CD4-positive, alpha-beta T cell treated with Interleukin-15 for 1 hour (primary cell): Measurements from ENCODE around the gene MEMO1.
"Not testable (repeated sequence)": the region's sequence is repeated elsewhere in the genome, so short reads cannot be mapped to it uniquely, and the experiment has no call there.

Experiments used
- DNase-seq: peaks from one replicate; pipeline ENCODE4 v3.0.0-alpha.2; 2020

MEMO1 gene

DNA sequence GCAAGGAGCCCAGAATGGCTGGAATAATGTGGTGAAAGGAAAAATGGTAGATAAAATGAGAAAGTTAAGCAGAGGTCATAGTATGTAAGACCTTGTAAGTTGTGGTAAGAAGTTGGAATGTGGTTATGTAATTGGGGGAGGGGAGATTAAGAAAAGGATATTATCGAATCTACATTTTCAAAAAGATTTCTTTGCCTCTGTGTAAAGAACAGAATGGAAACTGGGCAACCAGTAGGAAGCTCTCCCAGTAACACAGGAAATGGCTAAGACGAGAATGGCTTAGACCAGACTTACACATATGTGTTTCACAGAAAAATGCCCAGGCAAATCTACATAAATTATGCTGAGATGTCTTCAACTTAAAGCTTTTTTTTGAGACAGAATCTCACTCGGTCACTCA, 13.2 kb downstream of the MEMO1 start:
- DNase-seq, result no peak

DNA sequence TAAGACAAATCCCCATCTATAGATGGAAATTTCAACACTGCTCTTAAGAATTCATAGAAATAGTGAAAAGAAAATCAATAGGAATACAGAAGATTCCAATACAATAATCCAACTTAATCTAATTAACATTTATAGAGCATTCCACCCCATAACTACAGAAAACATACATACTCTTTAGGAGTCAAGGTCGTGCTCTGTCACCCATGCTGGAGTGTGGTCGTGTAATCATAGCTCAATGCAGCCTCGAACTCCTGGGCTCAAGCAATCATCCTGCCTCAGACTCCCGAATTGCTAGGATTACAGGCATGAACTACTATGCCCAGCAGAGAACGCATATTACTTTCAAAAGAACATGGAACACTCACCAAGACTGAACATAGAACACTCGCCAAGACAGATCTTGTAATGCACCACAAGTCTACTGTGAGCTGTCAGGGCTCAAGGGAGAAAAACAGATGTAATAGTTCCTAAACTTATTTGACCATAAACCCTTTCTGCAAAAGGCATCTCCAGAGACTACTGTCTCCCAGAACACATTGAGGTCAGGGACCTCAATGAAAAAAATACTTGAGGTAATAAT, 14.1 kb downstream of the MEMO1 start:
- DNase-seq, result no peak

DNA sequence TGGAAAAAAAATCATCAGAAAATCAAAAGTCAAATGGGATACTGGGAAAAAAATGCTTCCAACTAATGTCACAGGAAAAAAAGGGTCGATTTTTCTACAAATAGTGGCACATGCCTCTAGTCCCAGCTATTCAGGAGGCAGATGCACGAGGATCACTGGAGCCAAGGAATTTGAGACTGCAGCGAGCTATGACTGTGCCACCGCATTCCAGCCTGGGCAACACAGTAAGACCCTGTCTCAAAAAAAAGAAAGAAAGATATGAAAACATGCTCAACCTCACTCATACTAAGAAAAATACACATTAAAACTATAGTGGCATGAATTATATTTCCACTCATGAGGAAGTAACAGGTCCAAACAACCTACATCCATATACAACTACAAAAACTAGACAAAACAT, 17.9 kb downstream of the MEMO1 start:
- DNase-seq, result no peak

DNA sequence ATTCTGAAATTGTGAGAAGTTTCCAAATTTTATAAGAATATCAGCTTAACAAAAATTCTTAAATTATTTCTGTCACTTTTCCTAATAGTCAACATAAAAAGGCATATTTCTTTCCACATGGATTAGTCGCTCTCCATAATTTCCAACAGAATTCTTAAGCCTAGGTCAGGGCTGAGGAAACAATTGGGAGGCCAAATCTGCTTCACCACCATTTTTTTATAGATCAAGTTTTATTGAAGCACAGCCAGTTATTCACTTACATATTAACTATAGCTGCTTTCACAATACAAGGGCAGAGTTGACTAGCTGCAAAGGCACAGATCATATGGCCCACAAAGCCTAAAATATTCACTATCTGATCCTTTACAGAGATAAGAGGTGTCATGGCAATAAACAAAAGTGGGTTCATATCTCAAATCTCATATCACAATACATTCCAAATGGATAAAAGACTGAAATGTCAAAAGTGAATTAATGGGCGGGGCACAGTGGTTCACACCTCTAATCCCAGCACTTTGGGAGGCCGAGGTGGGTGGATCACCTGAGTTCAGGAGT, 18.7 kb downstream of the MEMO1 start:
- no peak for DNase-seq

DNA sequence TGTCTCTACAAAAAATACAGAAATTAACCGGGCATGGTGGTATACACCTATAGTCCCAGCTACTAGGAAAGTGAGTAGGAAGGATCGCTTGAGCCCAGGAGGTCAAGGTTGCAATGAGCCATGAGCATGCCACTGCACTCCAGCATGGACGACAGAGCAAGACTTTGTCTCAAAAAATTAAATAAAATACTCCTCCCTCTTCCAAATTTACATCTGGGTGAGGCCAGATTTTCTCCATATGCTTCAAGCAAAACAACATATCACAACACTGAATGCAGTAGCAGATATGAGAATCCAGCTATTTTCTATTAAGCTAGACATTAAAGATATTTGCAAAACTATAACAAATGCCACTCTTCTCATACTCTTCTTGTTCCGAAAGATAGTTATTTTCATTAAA, 20.9 kb downstream of the MEMO1 start:
- no peak for DNase-seq

DNA sequence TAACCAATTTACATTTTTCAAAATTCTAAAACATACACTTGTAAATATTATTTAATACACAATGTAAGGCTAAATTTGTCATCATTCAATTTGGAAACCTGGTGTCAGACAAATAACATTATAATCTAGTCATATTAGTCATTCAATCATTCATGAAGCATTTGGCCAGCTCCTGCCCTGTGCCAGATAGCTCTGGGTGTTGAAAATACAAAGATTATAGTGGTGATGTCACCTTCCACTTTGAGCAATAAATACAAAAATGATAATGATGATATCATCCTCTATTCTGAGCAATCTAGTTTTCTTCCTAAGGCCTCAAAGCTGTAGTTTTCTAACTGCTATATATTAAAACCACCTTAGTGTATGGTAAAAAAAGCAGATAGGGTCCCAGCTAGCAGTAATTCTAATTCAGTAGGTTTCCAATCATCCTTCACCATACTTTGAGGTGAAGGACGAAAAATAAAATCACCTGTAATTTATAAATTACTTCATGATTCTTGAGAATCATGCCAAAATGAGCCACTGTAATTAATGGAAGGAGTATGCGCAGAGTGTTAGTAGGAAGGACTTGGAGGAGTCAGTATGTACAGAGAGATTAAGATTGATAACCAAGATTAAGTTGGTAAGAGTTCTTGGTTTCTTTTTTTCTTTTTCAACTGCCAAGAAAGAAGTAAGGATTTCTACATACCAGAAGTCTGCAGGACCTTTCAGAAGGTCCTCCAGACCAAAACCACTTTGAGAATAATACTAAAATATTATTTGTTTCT, 23.2 kb downstream of the MEMO1 start:
- DNase-seq, result no peak

DNA sequence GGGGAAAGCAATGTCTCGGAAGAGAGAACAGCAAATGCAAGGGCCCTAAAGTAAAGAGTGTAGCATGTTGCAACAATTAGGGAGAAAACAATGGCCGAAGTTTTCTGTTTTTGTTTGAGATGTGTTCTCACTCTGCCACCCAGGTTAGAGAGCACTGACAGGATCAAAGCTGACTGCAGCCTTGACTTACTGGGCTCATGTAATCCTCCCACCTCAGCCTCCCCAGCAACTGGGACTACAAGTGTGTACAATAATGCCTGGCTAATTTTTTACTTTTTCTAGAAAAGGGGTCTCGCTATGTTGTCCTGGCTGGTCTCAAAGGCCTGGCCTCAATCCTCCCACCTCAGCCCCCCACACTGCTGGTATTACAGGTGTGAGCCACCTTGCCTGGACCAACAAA, 23.9 kb downstream of the MEMO1 start:
- no peak for DNase-seq

DNA sequence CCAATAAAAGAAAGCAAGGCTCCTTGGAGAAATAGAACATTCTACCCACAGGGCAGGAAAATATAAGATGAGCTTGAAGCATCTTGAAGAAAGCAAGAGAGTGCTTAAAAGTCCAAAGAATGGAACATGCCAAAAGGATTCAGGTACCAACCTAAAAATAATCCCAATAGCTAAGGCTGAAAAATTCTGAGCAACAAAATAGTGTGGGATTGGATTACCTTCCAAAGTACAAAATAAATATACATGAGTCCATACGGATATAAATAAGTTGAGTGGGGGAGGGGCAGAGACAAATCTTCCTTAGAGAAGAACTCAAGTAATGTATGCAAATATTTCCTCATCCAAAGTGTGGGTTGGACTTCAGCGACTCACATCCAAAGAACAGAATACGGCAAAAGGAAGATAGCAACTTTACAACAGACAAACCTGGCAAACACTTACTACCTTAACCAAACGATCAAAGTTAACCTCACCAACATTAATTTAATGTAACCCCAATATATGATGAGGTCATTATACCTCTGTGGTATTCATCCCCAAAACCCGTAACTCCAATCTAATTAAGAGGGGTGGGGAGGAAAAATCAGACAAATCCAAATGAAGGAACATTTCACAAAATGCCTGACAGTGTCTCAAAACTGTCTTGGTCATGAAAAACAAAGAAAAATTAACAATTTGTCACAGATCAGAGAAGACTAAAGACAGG, 26.9 kb downstream of the MEMO1 start:
- no peak for DNase-seq

DNA sequence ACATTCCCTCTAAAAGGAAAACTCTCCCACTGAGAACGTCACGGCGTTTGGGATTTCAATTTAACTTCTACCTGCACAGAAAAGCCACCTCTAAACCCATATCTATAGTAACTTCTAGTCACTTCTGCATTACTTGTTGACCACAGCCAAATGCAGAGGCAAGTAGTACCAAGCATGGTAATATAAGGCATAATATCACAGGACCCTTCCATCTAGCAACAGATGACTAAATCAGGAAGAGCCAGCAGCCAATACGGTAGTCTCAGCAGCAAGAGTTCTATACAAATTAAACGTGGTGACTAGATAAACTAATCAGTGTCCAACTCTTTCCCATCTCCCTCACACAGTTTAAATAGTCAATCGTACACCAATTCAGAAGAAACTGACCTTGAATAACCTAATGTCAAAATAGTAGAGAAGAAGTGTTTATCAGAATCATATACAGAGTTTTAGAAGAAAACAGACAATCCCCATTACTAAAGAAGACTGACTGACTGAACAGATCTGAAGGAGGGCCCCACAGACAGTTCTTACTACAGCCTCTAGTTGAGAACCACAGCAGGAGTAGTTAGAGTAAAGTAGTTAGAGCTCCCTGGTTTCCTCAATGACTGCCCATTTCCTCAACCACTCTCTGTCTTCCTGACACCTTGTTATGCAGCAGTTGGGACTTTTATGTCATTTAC, 30.0 kb downstream of the MEMO1 start:
- peak; percentile 37 for DNase-seq

DNA sequence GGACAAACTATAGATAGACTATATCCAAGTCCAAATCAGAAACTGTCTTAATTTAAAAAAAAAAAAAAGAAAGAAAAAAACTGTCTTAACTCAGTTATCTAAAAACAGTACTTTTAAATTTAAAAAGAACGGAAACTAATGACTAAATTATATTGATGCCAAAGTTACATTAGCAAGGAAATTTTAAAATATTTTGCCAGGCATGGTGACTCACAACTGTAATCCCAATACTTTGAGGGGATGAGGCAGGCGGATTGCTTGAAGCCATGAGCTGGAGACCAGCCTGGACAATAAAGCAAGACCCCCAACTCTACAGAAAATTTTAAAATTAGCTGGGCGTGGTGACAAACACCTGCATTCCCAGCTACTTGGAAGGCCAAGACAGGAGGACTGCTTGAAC, 30.9 kb downstream of the MEMO1 start:
- DNase-seq, result no peak

DNA sequence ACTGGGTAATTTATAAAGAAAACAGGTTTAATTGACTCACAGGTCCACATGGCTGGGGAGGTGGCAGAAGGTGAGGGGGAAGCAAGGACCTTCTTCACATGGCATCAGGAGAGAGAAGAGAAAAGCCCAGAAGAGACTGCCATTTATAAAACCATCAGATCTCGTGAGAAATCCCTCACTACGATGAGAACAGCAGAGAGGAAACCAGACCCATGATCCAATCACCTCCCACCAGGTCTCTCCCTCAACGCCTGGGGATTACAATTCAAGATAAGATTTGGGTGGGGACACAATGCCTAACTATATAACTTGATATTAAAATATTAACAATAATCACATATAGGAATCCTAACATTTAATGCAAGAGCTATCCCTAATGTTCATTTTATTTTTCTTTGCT, 31.8 kb downstream of the MEMO1 start:
- DNase-seq, result no peak

DNA sequence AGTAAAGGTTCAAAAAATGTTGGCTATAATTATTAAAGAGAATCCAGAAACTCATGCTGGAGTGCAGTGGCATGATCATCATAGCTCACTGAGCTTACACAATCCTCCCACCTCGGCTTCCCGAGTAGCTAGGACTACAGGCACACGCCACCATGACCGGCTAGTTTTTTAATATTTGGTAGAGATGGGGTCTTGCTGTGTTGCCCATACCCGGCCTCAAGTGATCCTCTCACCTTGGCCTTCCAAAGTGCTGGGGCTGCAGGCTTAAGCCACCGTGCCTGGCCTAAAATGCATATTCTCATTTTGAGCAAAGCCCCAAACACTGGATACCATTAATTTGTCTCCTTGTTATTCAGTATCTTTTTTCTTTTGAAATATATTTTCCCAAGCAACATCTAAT, 32.4 kb downstream of the MEMO1 start:
- DNase-seq, result no peak

DNA sequence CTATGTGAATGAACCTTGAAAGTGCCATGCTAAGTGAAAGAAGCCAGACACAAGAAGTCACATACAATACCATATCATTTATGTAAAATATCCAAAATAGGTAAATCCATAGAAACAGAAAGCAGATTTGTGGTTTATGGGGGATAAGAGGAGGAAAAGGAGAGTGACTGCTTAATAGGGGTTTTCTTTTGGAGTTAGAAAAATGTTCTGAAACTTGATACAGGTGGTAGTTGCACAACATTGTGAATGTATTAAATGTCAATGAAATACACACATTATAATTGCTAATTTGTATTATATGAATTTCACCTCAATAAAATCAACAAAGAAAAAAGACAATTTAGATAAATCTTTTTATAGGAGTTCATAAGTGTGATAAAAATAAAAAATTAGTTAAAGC, 37.1 kb downstream of the MEMO1 start:
- DNase-seq, result no peak

DNA sequence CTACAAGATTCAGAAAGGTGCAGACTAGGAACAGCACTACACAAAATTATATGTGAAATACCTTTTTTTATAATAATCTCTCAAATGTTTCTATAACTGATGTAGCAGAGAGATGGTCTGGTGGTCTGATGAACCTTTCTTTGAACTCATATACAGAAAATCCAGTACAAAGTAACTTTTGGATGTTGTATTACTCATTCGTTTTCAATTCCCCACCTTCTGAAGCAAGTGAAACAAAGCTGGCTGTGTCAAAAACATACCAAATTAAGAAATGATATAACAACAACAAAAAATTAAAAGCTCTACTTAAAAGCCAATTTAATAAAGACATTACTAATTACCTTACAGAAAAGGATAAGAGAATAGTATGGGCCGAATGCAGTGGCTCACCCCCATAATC, 38.7 kb downstream of the MEMO1 start:
- no peak for DNase-seq

DNA sequence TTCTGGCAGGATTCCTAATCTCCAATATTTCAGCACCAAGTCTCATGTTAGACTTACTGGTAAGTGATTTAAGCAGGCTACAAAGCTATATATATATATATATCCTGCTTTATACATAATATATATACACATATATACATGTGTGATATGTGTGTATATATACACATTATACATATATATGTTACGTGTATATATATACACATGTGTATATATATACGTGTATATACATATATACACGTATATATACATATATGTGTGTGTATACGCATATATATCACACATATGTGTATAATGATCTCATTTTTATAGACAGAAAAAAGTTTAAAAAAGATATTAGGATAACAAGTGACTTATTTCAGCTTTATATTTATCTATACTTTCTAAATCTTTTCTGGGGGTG, 41.6 kb downstream of the MEMO1 start:
- no peak for DNase-seq

DNA sequence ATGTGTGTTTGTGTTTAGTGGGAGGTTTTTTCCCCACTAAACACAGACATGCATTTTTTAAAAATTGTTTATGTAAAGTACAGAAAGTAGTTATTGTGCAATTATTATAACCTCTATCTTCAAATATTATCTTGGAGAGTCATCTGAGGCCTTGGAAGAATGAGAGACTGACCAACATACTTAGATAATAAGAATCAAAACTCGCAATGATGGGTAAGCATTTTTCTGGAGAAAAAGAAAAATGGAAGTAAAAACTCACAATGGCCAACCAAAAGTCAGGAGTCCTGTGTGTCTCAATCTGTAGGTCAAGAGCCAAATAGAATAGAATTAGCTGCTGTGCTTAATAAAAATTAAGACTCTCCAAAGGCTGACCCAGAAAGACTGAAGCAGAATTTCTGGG, 43.0 kb downstream of the MEMO1 start:
- DNase-seq, result no peak

DNA sequence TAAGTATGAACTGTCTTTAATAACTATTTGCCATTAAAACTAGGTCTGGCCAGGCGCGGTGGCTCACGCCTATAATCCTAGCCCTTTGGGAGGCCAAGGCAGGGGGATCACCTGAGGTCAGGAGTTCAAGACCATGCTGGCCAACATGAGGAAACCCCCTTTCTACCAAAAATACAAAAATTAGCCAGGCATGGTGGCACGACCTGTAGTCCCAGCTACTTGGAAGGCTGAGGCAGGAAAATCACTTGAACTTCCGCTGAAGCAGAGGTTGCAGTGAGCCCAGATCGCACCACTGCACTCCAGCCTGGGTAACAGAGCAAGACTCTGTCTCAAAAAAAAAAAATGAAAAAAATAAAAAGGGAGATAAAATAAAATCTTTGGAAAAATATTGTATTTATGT, 44.4 kb downstream of the MEMO1 start:
- DNase-seq, result not testable (repeated sequence)

DNA sequence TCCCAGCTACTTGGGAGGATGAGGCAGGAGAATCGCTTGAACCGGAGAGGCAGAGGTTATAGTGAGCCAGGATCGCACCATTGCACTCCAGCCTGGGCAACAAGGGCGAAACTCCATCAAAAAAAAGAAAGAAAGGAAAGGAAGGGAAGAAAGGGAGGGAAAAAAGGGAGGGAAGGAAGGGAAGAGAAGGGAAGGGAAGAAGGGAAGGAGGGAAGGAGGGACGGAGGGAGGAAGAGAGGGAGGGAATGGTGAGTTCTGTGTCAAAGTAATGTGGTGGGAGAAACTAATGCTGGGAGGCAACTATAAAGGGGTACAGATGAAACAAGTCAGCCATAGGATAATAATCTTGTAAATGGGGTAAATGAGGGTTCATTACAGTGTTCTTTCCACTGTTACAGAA, 45.7 kb downstream of the MEMO1 start:
- DNase-seq, result no peak

DNA sequence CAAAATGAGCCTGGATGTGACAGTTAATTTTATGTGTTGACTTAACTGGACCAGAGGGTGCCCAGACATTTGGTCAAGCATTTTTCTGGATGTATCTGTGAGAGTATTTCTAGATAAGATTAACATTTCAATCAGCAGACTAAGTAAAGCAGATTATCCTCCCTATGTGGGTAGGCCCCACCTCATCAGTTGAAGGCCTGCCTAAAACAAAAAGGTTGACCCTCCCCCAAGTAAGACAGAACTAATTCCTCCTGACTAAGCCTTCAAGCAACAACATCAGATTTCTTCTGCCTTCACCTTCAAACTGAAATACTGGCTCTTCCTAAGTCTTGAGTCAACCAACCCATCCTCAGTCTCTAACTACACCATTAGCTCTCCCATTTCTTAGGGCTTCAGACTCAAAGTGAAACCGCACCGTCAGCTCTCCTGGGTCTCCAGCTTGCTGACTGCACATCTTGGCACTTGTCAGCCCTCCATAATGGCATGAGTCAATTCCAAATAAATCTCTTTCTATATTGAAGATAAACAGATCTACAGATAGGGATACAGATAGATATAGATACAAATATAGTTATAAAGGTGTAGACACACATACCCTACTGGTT, 47.9 kb downstream of the MEMO1 start:
- DNase-seq, result no peak

DNA sequence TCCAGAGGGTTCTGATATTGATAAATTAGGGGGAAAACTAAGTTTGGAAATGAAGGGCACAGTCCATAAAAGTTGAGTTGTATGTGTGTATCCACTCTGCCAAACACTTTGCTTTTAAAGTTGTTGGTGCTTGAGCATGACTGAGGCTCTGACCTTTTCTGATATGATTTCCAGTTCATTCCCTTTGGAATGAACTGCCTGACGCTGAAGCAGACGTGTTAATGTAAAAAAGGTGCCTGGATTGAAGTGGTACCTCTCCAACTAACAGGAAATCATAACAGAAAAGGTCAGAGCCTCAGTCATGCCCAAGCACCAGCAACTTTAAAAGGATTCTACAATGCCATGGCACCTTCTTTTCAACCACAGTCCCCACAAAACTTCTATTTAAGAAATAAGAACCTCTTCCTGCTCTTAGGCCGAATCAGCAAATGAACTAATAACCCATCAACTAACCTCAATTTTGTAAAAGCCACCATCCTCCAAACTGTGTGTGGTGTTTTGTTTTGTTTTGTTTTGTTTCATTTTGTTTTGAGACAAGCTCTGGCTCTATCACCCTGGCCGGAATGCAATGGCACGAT, 52.6 kb downstream of the MEMO1 start:
- no peak for DNase-seq

DNA sequence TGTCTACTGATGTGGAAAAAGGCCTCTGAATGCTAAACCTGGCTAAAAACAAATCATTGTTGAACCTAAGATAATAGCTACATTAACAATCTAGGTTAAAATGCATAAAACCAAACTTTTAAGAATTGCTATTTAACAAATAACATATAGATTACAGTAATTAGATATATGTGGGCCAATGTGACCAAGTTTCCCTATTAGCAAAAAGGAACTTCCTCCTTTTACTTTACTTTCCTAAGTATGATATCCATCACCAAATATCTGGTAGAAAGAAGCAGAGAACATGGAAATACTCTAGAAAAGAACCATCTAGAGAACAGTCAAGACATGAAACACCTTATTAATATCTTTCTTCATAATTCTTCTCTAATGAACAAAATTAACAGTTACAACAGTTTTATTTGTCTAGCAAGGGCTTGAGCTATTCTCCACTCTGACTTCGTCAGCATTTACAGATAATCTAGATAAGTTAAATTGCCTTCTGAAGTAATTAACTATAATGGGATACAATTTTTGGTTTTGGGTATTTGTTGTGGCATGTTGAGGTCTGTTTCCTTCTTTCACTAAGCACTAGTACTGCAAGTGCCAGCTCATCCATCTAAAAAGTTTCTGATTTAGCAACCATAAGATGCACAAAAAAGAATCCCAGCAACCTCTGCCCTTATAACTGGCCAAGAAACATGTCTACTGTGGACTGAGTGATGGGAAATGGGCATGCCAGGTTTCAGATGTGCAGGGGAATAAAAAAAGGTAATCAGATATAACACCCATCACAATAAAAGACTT, 53.3 kb downstream of the MEMO1 start:
- DNase-seq, result no peak

DNA sequence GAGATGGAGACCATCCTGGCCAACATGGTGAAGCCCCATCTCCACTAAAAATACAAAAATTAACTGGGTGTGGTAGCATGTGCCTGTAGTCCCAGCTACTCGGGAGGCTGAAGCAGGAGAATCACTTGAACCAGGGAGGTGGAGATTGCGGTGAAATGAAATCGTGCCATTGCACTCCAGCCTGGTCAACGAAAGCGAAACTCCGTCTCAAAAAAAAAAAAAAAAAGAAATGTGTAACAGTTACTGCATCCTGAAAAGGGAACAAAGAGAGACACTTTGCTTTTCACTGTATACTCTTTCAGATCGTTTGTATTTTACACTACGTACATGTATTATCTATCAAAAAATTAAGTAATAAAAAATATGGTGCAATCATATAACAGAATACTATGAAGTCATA, 53.9 kb downstream of the MEMO1 start:
- not testable (repeated sequence) for DNase-seq
